GM12878 (cell line): ENCODE results near the gene HSF4.

Source experiments
- NR2C2 ChIP-seq: IDR thresholded peaks from 2 replicates; pipeline ENCODE4 v1.6.1; 2011; ENCODE audit warnings: borderline replicate concordance, low read depth; ENCODE audit not compliant: control insufficient read depth, insufficient read length
- RAD21 ChIP-seq: IDR thresholded peaks from 2 replicates; pipeline ENCODE4 v1.6.1; 2011; ENCODE audit warnings: mild to moderate bottlenecking, low read depth, low read length, moderate library complexity; ENCODE audit not compliant: insufficient read depth

- TF ChIP-seq RAD21 (no peak), NR2C2 (no peak)
Measured at GRCh38 chr16:67162506-67163163, 1.9 kb upstream of the HSF4 start.
